Transverse colon (tissue), 4 donors: ENCODE measurements around the gene APPL1. TPM values are rescaled to one million over a fixed set of nuclear protein-coding genes. Genes with fewer than 3 reads are reported as not detected.

Source experiments
- DNase-seq: peaks from one replicate; pipeline ENCODE4 v3.0.0-alpha.2; 2019
- H3K27ac ChIP-seq, 4 donors: fragments of 200-600 bp; sonication (generic); 2 replicates each; pipeline ENCODE4 v1.5.1; 2016 to 2018; ENCODE audit warnings: inconsistent platforms in 4 of 4
- H3K27me3 ChIP-seq: fragments of 200-600 bp; sonication (generic); 2 replicates; pipeline ENCODE4 v1.5.1; 2017; ENCODE audit warnings: inconsistent platforms
- H3K36me3 ChIP-seq, 4 donors: fragments of 200-600 bp; sonication (generic); 2 replicates each; pipeline ENCODE4 v1.5.1; 2017 to 2019; ENCODE audit warnings: inconsistent platforms in 4 of 4
- H3K4me1 ChIP-seq, 4 donors: fragments of 200-600 bp; sonication (generic); 2 replicates each; pipeline ENCODE4 v1.5.1; 2017 to 2020; ENCODE audit warnings: inconsistent platforms in 4 of 4
- H3K4me3 ChIP-seq, 4 donors: fragments of 200-600 bp; sonication (generic); 1 replicate in 1 of 4; 2 replicates in 3 of 4; pipeline versions ENCODE4 v1.5.1 to v1.6.1; 2017 to 2019; ENCODE audit warnings: inconsistent platforms in 4 of 4
- H3K9me3 ChIP-seq, 2 donors: fragments of 200-600 bp; sonication (generic); 2 replicates each; pipeline ENCODE4 v1.5.1; 2017 to 2019; ENCODE audit warnings: inconsistent platforms in 2 of 2
- CTCF ChIP-seq, 5 experiments: fragments of 200-600 bp in 3 of 5; fragments of 450-650 bp in 2 of 5; sonication (generic) in 3 of 5; IDR thresholded peaks; 1 replicate in 2 of 5; 2 replicates in 3 of 5; pipeline ENCODE4 v1.5.1; 2016 to 2017; ENCODE audit warnings: antibody characterized with exemption in 5 of 5, inconsistent platforms in 3 of 5, mild to moderate bottlenecking in 2 of 5, moderate library complexity in 1 of 5
- EP300 ChIP-seq: sonication (generic); formaldehyde crosslinking; IDR thresholded peaks from one replicate; pipeline ENCODE4 v1.6.1; 2017; ENCODE audit warnings: antibody characterized with exemption, low read depth
- POLR2A ChIP-seq: fragments of 450-650 bp; IDR thresholded peaks from one replicate; pipeline ENCODE4 v1.6.1; 2016; ENCODE audit warnings: antibody characterized with exemption, mild to moderate bottlenecking, moderate library complexity
- POLR2AphosphoS5 ChIP-seq, 3 donors: sonication (generic); formaldehyde crosslinking; IDR thresholded peaks; one replicate each; pipeline ENCODE4 v1.6.1; 2016; ENCODE audit warnings: antibody characterized with exemption in 3 of 3
- WGBS, 2 donors: methylation state at CpG; one replicate each; pipeline ENCODE4 v1.1.5; 2018; ENCODE audit warnings: low coverage in 1 of 2; 5-methylcytosine and 5-hydroxymethylcytosine counted together
- in situ Hi-C, 4 donors: fragments of 200-750 bp; cut with MboI; loops; one replicate each; pipeline versions ENCODE4 v1.15.0 to v1.15.1; 2017; ENCODE audit warnings: low sequenced_read_pairs in 3 of 4, low pct_ligation_motif_present in 1 of 4, low pct_unique_long_range_greater_than_20kb in 1 of 4
- intact Hi-C: fragments of 100-400 bp; cut with DNase I; formaldehyde crosslinking; loops from one replicate; pipeline ENCODE4 v1.15.1; 2023; ENCODE audit warnings: low total_unique reads
- total RNA-seq, 4 donors: library from RNA; depleted of rRNA; stranded (reverse); fragments of >200 nt; gene quantifications; one replicate each; pipeline ENCODE4 v1.1.0, GENCODE V29; 2016

The APPL1 gene
- total RNA-seq, 4 donors from 2014 or later: 12.7 to 39.1 (median 26.6) TPM

GRCh38 chr3:57244946-57245345 lies 17.4 kb downstream of the APPL1 start:
- intact Hi-C loops (no loop called here), in situ Hi-C loops (no loop called here)
- H3K9me3 ChIP-seq: no peaks in the 10 kb centered on the region
- no peak overlapping the region for H3K27ac ChIP-seq
- DNase-seq: no peak
- 79 to 90% methylated on average over 2 of the region's 2 CpGs for WGBS, 2 donors
- H3K4me1 ChIP-seq: no peaks in the 10 kb centered on the region
- no peak for TF ChIP-seq EP300
- TF ChIP-seq POLR2A: no peak
- TF ChIP-seq CTCF (IDR thresholded peaks at IDR 0.05): no peak
- no peak for TF ChIP-seq POLR2AphosphoS5 (IDR thresholded peaks at IDR 0.05)
- H3K36me3 ChIP-seq: peaks cover 0 to 75% (median 22%) of the 10 kb centered on the region in 4 donors
- no peak overlapping the region for H3K4me3 ChIP-seq
- no peaks in the 10 kb centered on the region for H3K27me3 ChIP-seq

- in situ Hi-C loops: no loop called here
- Histone ChIP-seq H3K27me3 (no peaks in the 10 kb centered on the region), H3K4me1 (no peaks in the 10 kb centered on the region), H3K36me3 (peaks cover 0 to 36% (median 18%) of the 10 kb centered on the region in 4 donors), H3K9me3 (no peaks in the 10 kb centered on the region), H3K4me3 (no peak overlapping the region), H3K27ac (no peak overlapping the region)
- DNase-seq: no peak
- no peak for TF ChIP-seq POLR2A
- no peak for TF ChIP-seq POLR2AphosphoS5 (IDR thresholded peaks at IDR 0.05)
- no peak for TF ChIP-seq EP300
- TF ChIP-seq CTCF (IDR thresholded peaks at IDR 0.05): no peak
- WGBS, 2 donors: 42 to 76% methylated on average over 1 of the region's 1 CpG
- intact Hi-C loops: no loop called here
Observed at GRCh38 chr3:57252404-57252803, 24.9 kb downstream of the APPL1 start.

- no peak for DNase-seq
- peaks cover 0 to 57% (median 21%) of the 10 kb centered on the region in 4 donors for H3K36me3 ChIP-seq
- H3K27me3 ChIP-seq: no peaks in the 10 kb centered on the region
- H3K4me3 ChIP-seq: no peak overlapping the region
- WGBS, 2 donors: 86 to 95% methylated on average over 2 to 3 of the region's 3 CpGs
- intact Hi-C loops: no loop called here
- no peaks in the 10 kb centered on the region for H3K9me3 ChIP-seq
- in situ Hi-C loops: no loop called here
- no peak overlapping the region for H3K27ac ChIP-seq
- no peak for TF ChIP-seq POLR2A
- no peak for TF ChIP-seq CTCF (IDR thresholded peaks at IDR 0.05)
- TF ChIP-seq POLR2AphosphoS5 (IDR thresholded peaks at IDR 0.05): no peak
- no peak for TF ChIP-seq EP300
- no peaks in the 10 kb centered on the region for H3K4me1 ChIP-seq
Observed at GRCh38 chr3:57256844-57257243, 29.3 kb downstream of the APPL1 start.

- H3K36me3 ChIP-seq: peaks cover 0 to 54% (median 23%) of the 10 kb centered on the region in 4 donors
- in situ Hi-C loops: no loop called here
- TF ChIP-seq EP300: no peak
- intact Hi-C loops: no loop called here
- H3K27me3 ChIP-seq: no peaks in the 10 kb centered on the region
- no peaks in the 10 kb centered on the region for H3K4me1 ChIP-seq
- H3K27ac ChIP-seq: no peak overlapping the region
- H3K4me3 ChIP-seq: no peak overlapping the region
- DNase-seq: no peak
- no peaks in the 10 kb centered on the region for H3K9me3 ChIP-seq
Observed at GRCh38 chr3:57257678-57258077, 30.1 kb downstream of the APPL1 start.

GRCh38 chr3:57261119-57261518 lies 33.6 kb downstream of the APPL1 start:
- WGBS, 2 donors: 95 to 100% methylated on average over 1 to 4 of the region's 4 CpGs
- Histone ChIP-seq H3K36me3 (peaks cover 0 to 77% (median 35%) of the 10 kb centered on the region in 4 donors), H3K9me3 (no peaks in the 10 kb centered on the region), H3K4me1 (no peaks in the 10 kb centered on the region), H3K27me3 (no peaks in the 10 kb centered on the region), H3K27ac (no peak overlapping the region), H3K4me3 (no peak overlapping the region)
- TF ChIP-seq CTCF (IDR thresholded peaks at IDR 0.05): no peak
- no peak for TF ChIP-seq POLR2AphosphoS5 (IDR thresholded peaks at IDR 0.05)
- TF ChIP-seq EP300: no peak
- no peak for TF ChIP-seq POLR2A
- in situ Hi-C loops (no loop called here), intact Hi-C loops (loop anchor here (10.0 kb wide), 1 partner anchor 1284 kb away; no protein-coding TSS in a partner anchor)
- DNase-seq: no peak
